Activated CD4-positive, alpha-beta T cell treated with anti-CD3 and anti-CD28 coated beads for 24 hours (primary cell): ENCODE measurements around the gene CCL17.
"Not testable (repeated sequence)": the region's sequence is repeated elsewhere in the genome, so short reads cannot be mapped to it uniquely, and the experiment has no call there.

Source experiments
- DNase-seq, 2 donors: peaks; one replicate each; pipeline ENCODE4 v3.0.0-alpha.2; 2020; ENCODE audit warnings: low read depth in 2 of 2

Gene CCL17

DNA sequence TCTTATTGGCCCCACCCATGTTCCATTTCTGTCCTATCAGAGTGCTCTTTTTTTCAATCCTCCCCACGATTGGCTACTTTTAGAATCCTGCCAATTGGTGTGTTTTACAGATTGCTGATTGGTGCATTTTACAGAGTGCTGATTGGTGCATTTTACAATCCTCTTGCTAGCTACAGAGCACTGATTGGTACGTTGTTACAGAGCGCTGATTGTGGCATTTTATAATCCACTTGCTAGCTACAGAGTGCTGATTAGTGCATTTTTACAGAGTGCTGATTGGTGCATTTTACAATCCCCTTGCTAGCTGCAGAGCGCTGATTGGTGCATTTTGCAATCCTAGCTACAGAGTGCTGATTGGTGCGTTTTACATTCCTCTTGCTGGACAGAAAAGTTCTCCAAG lies 9.5 kb upstream of the CCL17 start:
- DNase-seq: no peak

DNA sequence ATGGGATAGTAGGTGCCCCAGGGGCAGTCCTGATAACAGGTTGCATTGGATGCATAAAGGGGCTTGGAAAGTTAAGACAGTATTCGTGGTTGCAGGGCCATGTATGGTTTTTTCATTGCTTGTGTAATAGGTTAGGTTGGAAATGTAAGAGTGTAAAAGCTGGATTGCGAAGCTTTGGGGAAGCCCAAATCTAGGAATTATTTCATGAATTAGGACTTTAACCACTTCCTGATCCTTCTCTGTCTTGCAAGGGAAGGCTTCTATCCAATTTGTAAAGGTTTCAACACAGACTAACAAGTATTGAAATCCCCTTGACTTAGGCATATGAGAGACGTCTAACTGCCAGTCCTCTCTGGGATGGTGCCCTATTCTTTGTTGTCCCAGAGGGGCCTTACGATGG lies 7.8 kb upstream of the CCL17 start:
- DNase-seq: no peak

DNA sequence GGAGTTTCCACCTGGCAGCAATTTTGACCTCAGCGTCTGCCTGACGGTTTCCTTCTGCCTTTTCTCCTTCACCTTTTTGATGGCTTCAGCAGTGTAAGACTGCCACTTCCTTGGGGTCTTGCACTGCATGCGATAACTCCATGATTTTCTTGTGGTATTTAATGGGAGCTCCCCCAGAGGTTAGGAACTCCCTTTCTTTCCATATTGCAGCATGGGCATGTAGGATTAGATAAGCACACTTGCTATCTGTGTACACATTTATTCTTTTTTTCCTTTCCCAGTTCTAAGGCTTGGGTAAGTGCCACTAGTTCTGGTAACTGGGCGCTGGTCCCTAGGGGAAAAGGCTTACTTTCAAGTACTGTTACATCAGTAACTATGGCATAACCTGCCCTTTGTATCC lies 7.1 kb upstream of the CCL17 start:
- DNase-seq: not testable (repeated sequence)

DNA sequence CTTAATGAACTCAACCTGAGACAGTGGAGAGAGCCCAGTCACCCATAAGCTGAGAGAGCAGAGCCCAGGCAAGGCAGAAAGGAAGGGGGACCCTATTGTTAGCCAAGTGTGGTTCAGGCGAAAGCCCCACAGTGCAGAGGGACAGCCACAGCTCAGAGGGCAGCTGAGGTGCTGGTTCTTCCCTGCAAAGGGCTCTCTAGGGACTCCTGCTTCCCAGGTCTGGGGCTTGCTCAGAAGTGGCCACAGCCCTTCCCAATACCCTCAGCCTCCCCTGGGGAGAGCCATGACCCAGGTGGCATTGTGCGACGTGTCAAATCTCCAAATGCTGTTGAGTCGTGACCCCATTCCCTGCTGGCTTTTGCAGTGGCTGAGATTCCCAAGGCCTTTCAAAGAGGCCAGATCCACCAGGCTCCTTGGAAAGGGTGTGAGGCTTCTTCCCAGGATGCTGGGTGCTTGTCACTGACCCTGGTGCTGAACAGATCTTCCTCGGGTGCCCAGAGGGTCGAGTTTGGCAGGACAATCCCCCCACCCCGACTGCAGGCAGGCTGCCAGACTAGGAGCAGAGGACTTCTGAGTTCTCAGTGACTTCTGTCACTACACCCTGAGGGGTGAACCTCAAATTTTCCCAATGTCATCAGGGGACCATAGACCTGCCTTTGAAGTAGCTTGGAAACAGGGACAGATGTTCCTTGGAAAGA lies 2.5 kb upstream of the CCL17 start:
- DNase-seq: no peak

DNA sequence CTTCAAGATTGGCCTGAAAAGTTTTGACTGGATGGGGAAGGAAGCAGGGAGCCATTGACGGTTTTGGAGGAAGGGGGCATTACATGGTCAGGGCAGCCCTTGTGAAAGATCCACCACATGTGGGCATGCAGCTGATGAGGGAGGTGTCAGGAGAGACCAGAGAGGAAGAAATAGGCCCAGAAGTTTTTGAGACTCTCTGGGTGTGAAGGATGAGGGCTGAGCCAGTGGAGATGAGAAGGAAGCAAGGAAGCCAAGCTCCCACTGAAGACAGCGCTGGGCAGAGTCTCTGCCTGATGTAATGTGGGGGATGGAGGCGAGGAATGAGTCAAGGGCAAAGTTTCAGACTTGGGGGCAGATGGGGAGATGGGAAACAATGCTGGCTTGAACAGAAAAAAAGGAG lies 530 bp downstream of the CCL17 start:
- DNase-seq: no peak

DNA sequence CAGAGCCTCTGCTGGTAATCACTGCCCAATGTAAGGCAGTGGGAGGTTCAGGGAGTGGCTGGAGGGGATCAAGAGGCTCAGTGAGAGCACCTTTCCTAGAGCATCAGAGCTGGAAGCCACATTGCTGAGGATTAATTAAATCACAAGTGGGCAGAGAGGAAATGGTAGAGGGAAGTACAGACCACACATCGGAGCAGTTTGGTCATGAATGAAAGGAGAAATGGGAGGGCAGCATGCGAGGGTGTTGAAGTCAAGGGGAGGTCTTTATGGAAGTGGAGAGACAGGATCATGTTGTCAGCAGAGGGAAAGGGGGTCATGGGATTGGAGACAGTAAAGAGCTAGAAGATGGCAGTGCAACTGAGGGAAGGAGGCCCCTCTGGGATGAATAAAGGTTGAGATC lies 2.3 kb downstream of the CCL17 start:
- DNase-seq: no peak

DNA sequence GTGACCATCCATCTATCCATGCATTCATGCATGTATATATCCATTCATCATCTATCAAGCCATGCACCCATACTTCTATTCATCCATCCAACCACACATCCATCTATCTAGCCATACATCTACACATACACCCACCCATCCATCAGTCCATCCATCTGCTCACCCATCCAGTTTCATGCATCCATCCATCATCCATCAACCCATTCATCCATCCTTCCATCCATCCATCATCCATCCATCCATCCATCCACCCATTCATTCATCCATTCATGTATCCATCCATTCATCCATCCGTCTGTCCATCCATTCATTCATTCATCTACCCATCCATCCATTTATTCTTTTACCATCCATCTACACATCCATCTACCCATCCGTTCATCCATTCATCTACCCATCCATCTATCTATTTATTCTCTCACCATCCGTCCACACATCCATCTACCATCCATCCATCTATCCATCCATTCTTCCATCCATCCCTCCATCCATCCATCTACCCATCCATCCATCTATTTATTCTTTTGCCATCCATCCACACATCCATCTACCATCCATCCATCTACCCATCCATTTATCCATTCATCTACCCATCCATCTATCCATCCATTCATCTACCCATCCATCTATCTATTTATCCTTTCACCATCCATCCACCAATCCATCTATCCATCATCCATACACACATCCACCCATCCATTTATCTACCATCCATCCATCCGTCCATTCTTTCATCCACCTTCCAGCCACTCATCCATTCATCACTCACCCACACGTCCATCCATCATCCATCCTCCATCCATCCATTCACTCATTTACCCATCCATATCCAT lies 3.2 kb downstream of the CCL17 start:
- DNase-seq: no peak

DNA sequence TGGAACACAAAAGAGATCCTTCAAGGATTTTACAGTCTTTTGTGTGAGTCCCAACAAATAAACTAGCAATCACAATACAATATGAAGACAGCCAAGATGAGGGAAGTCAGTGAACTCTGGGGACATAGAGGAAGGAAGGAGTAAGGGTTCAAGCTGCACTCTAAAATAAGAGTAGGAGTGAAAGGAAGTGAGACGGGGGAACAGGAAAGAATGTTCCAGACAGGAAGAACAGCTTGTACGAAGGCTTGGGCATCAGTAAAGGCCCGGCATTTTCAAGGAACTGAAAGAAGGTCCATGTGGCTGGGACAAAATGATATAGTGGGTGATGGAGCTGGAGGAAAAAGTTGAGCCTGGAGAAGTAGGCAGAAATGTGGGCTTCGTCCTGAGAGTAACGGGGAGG lies 4.5 kb downstream of the CCL17 start:
- DNase-seq: no peak

DNA sequence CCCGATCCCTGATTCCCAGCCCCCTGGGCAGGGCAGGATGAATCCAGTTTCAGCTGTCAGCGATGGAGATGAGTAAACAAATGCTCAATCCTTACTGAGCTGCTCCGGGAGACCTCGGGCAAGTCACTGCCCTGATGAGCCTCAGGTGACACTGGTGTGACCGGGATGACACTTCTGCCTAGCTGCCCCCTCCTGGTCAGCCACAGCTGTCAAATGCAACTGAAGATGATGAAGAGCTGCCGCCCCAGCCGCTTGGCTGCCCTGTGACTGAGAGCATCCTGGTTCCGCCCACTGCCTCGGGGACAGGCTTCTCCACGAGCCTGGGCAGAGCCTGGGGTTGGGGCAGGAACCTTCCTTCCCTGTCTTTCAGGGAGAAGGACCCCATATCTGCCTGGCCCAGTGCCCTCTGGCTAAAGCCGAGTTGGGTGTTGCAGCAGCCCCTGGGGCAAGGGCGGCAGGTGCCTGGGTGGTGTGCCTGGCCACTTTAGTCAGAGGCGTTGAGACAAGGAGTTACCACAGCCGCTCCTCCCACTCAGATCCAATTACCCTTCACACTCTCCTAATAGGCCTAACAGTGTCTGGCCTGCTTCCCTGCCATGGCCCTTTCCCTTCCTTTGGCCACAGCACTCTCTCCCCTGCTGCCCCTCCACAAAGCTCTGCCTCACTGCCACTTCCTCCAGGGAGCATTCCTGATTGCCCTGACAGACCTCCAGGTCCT lies 5.5 kb downstream of the CCL17 start:
- DNase-seq: no peak

DNA sequence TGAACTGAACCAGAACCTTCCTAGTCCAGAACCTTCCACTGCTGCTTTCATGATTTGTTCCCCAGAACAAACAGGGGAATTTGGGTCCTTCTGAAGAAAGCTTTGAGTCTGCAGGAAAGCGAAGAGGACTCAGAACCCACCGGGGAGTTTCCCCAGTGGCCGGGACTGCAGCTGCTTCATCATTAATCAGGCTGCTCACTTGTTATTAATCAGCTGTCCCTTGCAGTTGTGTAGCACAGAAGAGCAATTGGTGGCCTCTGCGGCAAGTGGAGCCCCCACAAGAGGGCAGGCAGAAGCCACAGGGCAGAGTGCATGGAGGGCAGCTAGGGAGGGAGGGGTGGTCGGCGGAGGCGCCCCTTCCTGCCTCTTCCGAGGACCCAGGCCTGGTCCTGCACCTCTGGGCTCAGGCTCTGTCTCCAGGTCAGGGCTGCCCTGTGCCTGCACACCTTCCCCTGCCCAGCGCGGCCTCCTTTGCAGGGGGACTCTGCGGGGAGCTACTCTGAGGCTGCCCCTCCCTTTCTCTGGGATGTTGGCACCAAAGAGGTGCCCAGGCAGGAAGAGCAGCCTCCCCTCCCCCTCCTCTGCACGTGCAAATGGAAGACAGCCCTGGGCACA lies 6.9 kb downstream of the CCL17 start:
- no peak for DNase-seq

DNA sequence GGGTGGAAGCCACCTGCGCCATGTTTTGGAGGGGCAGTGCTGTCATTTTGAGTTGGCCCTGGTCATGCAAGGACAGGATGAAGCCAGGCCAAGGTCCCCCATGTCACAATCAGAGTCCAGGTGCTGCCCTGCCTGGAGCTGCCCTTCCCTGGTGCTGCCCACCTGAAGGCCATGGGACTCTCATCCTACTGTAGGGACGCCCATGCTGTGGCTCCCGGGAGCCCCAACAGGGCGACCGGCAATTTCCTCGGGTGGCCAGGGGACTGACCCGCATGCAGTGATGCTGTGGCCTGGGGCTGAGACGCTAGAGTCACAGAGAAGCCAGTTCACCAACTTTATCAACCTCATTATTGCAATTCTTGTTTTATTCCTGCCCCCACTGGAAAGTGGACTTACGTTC lies 8.0 kb downstream of the CCL17 start:
- DNase-seq: no peak

DNA sequence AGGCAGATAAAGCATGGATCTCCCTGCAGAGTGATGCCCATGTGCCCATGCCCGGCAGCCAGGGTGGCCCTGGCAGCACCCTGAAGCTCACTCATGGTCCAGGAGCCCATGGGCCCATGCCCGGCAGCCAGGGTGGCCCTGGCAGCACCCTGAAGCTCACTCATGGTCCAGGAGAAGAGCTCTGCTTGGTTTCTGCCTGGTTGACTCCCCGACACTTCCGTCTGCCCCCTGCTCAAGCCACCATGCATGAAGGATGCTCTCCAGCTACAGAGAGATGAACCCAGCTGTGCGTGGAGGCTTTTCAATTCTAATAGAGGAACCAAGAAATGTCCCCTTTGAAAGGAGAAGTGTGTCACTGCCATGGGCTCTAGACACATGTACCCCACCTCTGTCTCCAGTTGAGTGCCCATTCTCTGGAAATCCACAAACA lies 8.7 kb downstream of the CCL17 start:
- no peak for DNase-seq

DNA sequence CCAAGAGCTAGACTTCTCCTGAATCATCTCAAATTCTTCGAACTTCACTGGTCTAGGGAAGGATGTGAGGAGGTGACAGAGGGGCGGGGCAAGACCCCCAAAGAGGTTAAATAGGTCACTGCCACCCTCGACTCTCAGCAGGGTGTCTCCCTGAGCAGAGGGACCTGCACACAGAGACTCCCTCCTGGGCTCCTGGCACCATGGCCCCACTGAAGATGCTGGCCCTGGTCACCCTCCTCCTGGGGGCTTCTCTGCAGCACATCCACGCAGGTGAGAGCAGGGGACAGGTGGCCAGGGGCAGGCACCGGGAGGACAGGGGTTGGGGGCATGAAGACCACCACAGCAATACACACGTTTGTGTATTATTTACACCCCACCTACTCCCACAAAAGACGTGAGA lies 9.2 kb downstream of the CCL17 start:
- no peak for DNase-seq

DNA sequence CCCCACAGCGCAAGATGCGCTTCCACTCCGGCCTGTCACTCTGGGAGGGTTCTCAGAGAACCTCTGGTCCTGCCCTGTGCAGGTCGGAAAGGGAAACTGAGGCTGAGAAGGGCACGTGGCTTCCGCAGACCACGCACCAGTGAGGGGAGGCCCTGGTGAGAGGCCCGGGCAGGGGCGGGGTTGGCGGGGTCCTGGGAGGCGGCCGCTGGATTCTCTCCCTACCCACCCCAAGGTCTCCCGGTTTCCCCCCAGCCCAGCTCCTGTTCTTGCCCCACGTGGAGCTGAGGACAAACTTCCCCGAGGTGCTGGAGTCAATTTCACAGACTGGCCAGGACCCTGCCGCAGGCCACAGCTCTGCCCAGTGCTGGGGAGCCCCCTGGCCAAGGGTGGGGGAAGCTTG lies 11.5 kb downstream of the CCL17 start:
- no peak for DNase-seq

DNA sequence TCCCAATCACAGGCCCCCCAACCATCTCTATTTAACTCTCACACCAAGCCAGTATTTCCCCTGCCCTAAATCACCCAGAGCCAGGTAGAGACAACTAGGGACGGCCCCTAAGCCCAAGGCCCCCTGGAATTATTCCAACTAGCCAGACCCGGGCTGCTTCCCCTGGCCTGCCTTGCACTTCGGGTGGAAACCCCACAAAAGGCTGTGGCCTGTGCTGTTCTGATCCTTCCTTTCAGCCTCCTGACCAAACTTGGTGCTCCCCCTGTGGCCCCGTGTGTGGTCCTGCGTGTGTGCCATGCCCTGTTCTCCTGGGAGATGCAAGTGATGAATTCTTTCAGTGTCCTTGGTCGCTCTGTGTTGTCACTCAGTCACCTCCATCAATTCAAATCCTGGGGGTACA lies 14.9 kb downstream of the CCL17 start:
- no peak for DNase-seq

DNA sequence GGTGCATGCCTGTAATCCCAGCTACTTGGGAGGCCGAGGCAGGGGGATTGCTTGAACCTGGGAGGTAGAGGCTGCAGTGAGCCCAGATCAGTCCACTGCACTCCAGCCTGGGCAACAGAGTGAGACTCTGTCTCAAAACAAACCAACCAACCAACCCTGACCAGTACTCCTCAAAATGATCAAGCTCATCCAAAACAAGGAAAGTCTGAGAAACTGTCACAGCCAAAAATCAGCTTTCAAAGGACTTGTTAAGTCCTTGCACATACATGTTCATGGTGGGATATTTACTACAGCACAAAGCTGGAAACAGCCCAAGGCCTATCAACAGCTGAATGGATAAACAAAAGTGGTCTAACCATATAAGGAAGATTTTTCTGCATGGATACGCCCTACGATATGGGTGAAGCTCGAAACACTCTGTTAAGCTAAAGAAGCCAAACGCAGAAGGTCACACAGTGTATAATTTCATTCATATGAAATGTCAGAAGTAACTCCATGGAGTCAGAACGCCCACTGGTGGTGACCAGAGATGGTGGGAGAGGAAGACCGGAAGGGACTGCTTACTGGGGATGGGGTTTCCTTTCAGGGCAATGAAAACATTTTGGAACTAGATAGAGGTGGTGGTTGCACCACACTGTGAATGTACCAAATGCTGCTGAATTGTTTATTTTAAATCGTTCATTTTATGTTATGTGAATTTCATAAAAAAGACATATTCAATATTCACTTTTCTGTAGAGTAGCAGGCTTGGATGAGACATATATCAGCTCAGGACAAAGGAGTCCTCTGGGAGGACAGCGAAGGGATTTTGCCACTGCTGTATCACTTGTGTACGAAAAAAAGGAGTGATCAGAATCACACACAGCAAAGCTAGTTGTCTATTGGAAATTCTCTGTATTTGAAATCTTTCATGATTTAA lies 17.7 kb downstream of the CCL17 start:
- no peak for DNase-seq

DNA sequence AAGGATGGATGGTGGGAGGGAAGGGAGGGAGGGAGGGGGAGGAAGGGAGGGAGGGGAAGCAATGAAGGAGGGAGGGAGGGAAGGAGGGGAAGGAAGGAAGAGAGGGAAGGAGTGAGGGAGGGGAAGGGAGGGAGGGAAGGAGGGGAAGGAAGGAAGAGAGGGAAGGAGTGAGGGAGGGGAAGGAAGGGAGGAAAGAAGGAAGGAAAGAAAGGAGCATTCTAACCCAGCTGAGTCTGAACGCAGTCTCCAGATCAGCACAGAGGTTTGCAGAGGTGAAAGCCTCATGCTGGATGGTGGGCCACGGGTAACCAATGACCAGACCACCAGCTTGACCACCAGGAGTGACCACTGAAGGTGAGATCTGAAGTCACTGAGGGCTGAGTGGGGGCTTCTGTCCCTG lies 18.6 kb downstream of the CCL17 start:
- DNase-seq: no peak

DNA sequence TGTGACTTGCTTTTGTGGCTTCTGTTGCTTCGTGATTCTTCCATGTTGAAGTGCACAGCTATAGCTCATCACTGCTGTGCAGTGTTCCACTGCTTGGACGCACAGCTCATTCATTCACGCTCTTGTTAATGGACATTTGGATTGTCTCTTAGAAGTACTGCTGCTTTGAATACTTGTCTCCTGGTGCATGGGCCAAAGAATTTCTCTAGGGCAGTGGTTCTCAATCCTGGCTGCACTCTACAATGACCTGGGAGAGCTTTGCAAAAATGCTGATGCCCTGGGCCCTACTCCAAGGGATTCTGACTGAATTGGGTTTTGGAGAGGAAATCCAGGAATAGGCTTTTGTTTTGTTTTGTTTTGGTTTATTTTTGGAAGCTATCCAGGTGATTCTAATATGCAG lies 20.0 kb downstream of the CCL17 start:
- DNase-seq: no peak

DNA sequence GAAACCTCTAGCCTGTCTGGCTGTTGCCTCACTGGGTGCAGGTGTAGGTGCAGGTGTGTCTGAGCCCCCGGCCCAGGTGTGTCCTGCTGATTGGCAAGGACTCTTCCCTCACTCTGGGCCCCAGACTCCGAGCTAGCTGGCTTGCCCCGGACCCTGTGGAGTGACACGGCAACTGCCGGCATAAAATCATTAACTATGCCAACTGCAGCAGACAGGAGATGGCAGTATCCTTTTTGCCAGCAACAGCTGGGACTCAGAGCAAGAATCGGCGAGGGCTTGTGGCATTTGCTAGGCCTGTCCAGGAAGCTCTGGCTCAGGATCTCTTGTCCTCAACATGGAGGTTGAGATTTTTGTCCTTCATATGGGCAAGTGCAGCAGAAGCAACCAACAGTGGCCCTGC lies 21.8 kb downstream of the CCL17 start:
- no peak for DNase-seq

DNA sequence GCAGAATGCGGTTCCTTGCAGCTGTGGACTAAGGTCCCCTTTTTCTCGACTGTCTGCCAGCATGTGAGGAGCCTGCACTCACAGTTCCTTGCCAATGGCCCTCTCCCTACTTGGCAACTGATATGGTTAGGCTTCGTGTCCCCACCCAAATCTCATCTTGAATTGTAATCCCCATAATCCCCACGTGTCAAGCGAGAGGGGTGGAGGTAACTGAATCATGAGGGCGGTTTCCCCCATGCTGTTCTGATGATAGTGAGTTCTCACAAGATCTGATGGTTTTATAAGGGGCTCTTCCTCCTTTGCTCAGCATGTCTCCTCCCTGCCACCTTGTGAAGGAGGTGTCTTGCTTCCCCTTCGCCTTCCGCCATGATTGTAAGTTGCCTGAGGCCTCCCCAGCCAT lies 22.7 kb downstream of the CCL17 start:
- DNase-seq: no peak

DNA sequence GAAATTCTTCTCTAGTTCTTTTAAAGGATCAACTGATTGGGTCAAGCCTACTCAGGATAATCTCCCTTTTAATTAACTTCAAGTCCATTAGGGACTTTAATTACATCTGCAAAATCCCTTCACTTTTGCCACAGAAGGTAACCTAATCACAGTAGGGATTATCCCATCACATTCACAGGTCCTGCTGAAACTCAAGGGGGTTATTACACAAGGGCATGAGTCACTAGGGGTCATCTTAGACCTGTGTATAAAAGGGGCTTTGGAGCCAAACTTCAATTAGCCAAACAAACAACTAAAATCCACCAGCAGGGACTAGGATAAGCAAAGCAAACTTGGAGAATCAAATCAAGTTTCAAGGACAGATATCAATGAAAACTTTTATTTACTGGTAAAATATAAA lies 23.3 kb downstream of the CCL17 start:
- DNase-seq: no peak
